Cardiac muscle cell (in vitro differentiated cells and primary cell): ENCODE measurements around the gene PACSIN2. TPM values are rescaled to one million over a fixed set of nuclear protein-coding genes. Genes with fewer than 3 reads are reported as not detected.

Experiments
- DNase-seq, 2 donors: peaks; one replicate each; pipeline versions ENCODE4 v3.0.0 to v3.0.0-alpha.2; 2010 to 2017; ENCODE audit warnings: low read depth in 1 of 2, low spot score in 1 of 2
- H3K27ac ChIP-seq: fragments of 200-600 bp; sonication (generic); 2 replicates; pipeline ENCODE4 v1.5.1; 2016
- H3K27me3 ChIP-seq: fragments of 200-600 bp; sonication (generic); 2 replicates; pipeline ENCODE4 v1.6.0; 2016; ENCODE audit warnings: control low read depth
- H3K36me3 ChIP-seq: fragments of 200-600 bp; sonication (generic); 2 replicates; pipeline ENCODE4 v1.5.1; 2016; ENCODE audit warnings: control low read depth
- H3K4me1 ChIP-seq: fragments of 200-600 bp; sonication (generic); 2 replicates; pipeline ENCODE4 v1.8.1; 2017; ENCODE audit warnings: low read depth, mild to moderate bottlenecking, mixed run types
- H3K4me3 ChIP-seq: fragments of 200-600 bp; sonication (generic); 2 replicates; pipeline ENCODE4 v1.5.1; 2016; ENCODE audit warnings: mild to moderate bottlenecking
- H3K9me3 ChIP-seq: fragments of 200-600 bp; sonication (generic); 2 replicates; pipeline ENCODE4 v1.5.1; 2017; ENCODE audit warnings: low read depth, mild to moderate bottlenecking, control low read depth
- polyA plus RNA-seq: library from polyadenylated mRNA; unstranded; fragments of >200 nt; fragmentation: Nextera tagmentation; extraction: Ambion mirVana; gene quantifications from 2 replicates; pipeline ENCODE4 v1.2.1, GENCODE V29; 2016
- total RNA-seq: library from RNA; depleted of rRNA; stranded (reverse); fragments of >200 nt; gene quantifications from 2 replicates; pipeline ENCODE4 v1.2.3, GENCODE V29; 2016
- TF ChIP-seq, protein P1 (sequence below): IDR thresholded peaks from 2 replicates; pipeline ENCODE4 v1.5.1; 2012; ENCODE audit warnings: low read depth, mild to moderate bottlenecking, low read length

The PACSIN2 gene
- total and polyA plus RNA-seq, 2 experiments from 2014 or later, result 67.7 to 70.5 TPM

DNA sequence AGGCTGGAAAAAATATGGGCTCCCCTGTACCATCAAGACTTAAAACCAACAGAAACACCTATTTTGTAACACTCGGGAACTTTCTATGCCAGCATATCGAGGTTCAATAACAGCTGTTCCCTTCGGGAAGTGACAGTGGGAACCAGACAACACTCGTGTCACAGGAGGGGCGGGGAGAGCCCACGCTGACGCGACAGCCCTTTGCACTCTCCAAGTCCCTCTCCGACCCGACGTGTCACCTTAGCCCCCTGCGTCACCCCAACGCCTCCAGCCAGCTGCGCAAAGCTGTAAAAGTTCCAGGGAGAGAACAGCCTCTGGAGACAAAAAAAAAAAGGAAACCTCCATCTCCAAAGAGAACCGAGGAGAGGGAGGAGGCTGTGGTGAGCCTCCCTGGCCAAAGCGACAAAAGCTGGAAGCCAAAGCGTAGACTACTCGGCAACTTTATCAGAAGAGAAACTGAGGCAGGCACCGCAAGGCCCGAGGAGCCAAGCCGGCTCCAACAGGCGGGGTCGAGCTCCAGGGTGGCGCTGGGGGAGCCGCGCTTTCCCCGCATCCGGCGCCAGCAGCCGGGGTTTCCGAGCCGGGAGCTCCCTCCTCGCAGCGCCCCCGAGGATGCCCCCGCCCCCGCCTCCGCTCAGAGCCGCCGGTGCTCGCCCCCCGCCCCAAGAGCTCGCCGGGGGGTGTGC is 158.6 kb downstream of the PACSIN2 start:
- TF ChIP-seq, protein P1, sequence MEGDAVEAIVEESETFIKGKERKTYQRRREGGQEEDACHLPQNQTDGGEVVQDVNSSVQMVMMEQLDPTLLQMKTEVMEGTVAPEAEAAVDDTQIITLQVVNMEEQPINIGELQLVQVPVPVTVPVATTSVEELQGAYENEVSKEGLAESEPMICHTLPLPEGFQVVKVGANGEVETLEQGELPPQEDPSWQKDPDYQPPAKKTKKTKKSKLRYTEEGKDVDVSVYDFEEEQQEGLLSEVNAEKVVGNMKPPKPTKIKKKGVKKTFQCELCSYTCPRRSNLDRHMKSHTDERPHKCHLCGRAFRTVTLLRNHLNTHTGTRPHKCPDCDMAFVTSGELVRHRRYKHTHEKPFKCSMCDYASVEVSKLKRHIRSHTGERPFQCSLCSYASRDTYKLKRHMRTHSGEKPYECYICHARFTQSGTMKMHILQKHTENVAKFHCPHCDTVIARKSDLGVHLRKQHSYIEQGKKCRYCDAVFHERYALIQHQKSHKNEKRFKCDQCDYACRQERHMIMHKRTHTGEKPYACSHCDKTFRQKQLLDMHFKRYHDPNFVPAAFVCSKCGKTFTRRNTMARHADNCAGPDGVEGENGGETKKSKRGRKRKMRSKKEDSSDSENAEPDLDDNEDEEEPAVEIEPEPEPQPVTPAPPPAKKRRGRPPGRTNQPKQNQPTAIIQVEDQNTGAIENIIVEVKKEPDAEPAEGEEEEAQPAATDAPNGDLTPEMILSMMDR, result no peak
- H3K27me3 ChIP-seq, result no peaks in the 10 kb centered on the region
- peak overlapping the region; percentile 95 for H3K27ac ChIP-seq
- H3K4me1 ChIP-seq, result peaks cover 9% of the 10 kb centered on the region
- H3K4me3 ChIP-seq, result peak overlapping the region; percentile 94
- DNase-seq, result peak; percentile 28 to 54
- no peaks in the 10 kb centered on the region for H3K9me3 ChIP-seq
- H3K36me3 ChIP-seq, result no peaks in the 10 kb centered on the region

DNA sequence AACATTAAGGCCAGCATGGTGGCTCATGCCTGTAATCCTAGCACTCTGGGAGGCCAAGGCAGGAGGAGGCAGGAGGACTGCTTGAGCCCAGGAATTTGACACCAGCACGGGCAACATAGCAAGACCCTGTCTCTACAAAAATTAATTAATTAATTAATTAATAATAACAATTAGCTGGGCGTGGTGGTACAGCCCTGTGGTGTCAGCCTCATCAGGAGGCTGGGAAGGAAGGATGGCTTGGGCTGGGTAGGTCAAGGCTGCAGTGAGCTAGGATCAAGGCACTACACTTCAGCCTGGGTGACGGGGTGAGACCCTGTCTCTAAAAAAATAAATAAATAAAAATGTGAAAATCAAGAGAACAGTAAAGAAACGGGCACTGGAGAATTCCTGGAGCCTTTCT is 159.2 kb downstream of the PACSIN2 start:
- H3K27ac ChIP-seq, result peak overlapping the region; percentile 95
- TF ChIP-seq, protein P1, result no peak

DNA sequence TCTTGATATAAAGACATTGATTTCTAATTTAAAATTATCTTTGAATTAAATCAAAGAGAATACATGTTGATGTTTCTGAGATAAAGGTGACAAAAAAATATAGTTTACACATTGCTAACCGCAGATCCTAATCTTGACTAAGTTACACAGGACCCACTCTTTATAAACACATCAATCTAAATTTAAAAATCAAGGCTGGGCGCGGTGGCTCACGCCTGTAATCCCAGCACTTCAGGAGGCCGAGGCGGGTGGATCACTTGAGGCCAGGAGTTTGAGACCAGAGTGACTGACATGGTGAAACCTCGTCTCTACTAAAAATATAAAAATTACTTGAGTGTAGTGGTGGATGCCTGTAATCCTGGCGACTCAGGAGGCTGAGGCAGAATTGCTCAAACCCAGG is 159.7 kb downstream of the PACSIN2 start:
- Histone ChIP-seq H3K27ac (no peak overlapping the region), H3K36me3 (no peaks in the 10 kb centered on the region), H3K4me3 (no peak overlapping the region), H3K27me3 (no peaks in the 10 kb centered on the region), H3K4me1 (peaks cover 9% of the 10 kb centered on the region), H3K9me3 (no peaks in the 10 kb centered on the region)
- TF ChIP-seq, protein P1, result no peak
- no peak for DNase-seq

More for the DNA sequence above, 159.2 kb downstream of the PACSIN2 start:
- no peaks in the 10 kb centered on the region for H3K36me3 ChIP-seq
- no peaks in the 10 kb centered on the region for H3K9me3 ChIP-seq
- H3K4me3 ChIP-seq, result peak overlapping the region; percentile 94
- H3K4me1 ChIP-seq, result peaks cover 9% of the 10 kb centered on the region
- DNase-seq, result no peak
- no peaks in the 10 kb centered on the region for H3K27me3 ChIP-seq

DNA sequence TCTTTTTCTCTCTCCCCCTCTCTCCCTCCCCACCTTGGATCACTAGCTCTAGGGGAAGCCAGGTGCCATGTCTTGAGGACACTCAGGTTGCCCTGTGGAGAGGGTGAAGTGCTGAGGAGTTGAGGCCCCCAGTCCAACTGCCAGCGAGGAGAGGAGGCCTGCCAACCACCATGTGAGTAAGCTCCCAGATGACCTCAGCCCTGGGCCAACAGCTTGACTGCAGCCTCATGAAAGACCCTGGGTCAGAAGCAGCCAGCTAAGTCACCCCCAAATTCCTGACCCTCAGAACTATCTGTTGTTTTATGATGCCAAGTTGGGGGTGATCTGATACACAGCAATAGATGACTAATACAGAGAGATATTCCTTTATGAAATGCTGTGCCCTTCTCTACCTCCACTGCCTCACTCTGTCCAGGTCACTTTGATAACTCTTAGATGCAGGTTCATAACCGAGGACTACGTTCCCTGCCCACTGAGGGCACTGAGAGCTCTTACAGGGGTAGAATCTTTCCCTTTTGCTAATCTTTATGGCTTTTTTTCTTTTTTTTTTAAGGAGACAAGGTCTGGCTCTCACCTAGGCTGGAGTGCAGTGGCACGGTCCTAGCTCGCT is 165.9 kb downstream of the PACSIN2 start:
- TF ChIP-seq, protein P1, result no peak
- H3K4me3 ChIP-seq, result no peak overlapping the region
- H3K36me3 ChIP-seq, result peaks cover 6% of the 10 kb centered on the region
- H3K27ac ChIP-seq, result no peak overlapping the region
- no peak for DNase-seq
- no peaks in the 10 kb centered on the region for H3K4me1 ChIP-seq
- no peaks in the 10 kb centered on the region for H3K9me3 ChIP-seq
- no peaks in the 10 kb centered on the region for H3K27me3 ChIP-seq

DNA sequence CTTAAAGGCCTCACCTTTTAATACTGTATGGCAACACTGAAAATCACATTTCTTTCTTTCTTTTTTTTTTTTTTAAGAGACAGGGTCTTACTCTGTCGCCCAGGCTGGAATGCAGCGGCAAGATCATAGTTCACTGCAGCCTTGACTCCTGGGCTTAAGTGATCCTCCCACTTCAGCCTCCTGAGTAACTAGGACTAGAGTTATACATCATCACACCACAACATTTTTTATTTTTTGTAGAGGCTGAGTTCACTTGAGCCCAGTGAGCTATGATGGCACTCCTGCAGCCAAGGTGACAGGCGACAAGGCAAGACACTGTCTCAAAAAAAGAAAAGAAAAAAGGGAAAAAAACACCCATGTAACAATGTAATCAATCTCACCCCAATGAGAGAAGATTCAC is 167.8 kb downstream of the PACSIN2 start:
- Histone ChIP-seq H3K4me1 (no peaks in the 10 kb centered on the region), H3K27me3 (no peaks in the 10 kb centered on the region), H3K9me3 (no peaks in the 10 kb centered on the region), H3K27ac (no peak overlapping the region), H3K4me3 (no peak overlapping the region), H3K36me3 (peaks cover 6% of the 10 kb centered on the region)
- DNase-seq, result no peak
- TF ChIP-seq, protein P1, result no peak
